NCI-H187 (cell line): ENCODE measurements around the gene GNPAT.
"Not testable (repeated sequence)": the region's sequence is repeated elsewhere in the genome, so short reads cannot be mapped to it uniquely, and the experiment has no call there.

ENCODE experiments used
- DNase-seq, 2 experiments: peaks; one replicate each; lab custom pipeline; 2025; lab: John Stamatoyannopoulos, UW

The GNPAT gene

DNA sequence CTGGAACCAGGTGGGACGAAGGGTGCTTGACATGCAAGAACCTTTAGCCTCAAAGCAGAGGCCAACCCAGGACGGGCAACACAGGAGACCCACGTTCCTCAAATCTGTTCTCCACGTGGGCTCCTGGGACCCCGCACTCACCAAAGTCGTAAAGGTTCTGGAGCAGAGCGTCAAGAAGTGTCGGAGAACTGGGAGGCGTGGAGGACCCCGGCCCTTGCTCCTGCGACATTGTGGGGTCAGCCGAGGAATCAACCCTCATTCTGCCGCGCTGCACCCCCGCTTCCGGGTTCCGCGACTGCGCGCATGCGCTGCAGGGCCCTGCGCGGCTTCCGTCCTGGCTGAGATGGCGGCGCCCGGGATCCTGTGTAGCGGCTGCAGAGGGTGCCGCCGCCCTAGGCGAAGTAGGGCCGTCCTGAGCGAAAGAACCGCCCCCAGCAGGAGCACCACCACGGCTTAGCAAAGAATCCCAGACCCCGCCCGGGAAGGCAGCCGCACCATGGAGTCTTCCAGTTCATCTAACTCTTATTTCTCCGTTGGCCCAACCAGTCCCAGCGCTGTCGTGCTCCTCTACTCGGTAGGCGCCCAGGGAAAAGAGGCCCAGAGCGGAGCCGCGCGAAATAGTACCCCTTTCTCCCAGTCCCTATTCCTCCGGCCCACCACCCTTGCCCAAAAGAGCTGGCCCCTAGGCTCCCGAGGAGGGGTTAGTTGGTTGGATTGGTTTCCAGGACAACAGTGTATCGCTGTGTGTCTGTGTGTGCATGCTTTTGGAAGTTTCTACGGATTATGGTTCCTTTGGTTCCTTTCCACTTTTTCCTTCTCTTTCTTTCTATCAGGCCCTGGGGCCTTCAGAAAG is at the start of gene GNPAT:
Gene GNPAT (plus strand): TSS at position 330 of the 853 bp plus-strand sequence. CDS start 167 bp downstream, at position 497.
- DNase-seq = peak; percentile 37 to 48

DNA sequence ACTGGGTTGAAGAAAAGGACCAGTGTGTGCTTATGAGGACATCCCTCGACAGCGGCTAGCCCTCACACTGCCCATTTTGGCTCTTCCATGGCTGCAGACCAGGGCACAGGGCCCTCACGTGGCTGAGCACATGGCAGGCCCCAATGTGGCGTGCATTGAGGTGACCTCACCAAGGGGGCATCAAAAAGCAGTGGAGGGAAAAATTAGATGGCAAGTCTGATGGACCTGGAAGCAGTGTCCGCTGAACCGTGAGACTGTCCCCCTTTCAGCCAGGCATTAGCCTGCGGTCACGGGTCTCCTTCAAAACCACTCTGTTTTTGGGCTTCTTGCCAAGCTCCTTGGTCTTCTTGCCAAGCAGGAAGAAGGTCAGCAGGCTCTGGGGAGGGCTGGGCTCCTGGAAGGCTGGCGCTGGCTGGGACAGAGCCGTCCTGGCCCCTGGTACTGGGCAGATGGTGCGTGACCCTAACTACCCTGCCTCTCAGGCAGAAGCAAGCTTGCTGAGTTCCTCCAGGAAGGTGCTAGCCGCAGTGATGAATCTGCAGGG is 48.3 kb upstream of the GNPAT start:
- no peak for DNase-seq

DNA sequence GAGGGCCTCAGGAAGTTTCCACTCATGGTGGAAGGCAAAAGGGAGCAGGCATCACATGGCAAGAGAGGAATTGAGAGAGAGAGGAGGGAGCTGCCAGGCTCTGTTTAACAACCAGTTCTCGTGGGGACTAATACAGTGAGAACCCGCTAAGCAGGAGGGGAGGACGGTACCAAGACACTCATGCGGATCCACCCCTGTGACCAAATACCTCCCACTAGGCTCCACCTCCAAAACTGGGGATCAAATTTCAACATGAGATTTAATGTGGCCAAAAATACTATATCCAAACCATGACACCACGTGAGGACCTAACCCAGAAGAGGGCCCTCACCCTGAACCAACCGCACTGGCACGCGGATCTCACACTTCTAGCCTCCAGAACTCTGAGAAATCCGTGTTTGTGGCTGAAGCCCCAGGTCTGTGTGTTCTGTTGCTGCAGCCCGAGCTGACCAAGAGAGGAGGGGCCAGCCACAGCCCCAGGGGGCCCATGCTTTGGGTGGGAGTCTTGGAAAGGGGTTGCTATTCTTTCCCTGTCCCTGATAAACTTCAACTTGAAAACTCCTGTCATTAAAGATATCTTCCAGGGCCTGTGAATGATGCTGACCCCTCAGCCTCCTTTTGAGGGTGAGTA is 47.2 kb upstream of the GNPAT start:
- DNase-seq = no peak

DNA sequence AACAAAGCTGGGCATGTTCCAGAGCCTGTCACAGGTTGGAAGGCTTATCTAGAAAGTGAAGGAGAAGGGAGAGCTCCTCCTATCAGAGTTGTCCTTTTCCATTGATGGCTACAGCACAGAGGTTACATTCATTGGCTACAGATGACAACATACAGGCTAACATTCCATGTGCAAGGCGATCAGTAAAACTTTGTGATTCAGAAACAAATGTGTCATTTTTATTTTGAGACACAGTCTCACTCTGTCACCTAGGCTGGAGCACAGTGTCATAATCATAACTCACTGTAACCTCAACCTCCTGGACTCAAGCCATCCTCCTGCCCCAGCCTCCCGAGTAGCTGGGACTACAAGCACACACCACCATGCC is 46.6 kb upstream of the GNPAT start:
- DNase-seq = no peak

DNA sequence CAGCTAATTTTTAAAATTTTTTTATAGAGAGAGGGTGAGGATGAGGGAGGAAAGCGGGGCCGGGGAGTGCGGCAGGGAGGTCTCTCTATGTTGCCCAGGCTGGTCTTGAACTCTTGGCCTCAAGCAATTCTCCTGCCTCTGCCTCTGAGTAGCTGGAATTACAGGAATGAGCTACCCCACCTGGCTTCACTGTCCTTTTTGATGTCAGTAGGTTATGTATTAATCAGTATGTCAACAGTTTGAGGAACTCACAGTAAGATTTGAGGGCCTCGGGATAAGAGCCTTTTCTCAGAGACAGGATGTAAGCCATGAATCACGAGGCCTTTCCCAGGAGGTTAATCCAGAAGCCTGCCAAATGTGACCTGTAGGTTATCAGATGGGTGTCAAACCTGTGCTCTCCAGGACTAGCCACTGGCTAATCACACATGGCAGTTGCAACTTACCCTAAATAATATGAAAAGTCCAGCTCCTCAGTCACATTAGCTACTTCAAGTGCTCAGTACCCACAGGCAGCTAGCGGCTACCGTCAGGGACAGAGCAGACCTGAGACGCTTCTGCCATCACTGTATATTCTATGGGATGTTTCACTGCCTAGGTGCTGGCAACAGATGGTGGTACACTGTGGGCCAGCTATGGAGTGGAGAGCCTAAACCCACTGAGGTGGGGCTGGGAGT is 46.0 kb upstream of the GNPAT start:
- DNase-seq = no peak

DNA sequence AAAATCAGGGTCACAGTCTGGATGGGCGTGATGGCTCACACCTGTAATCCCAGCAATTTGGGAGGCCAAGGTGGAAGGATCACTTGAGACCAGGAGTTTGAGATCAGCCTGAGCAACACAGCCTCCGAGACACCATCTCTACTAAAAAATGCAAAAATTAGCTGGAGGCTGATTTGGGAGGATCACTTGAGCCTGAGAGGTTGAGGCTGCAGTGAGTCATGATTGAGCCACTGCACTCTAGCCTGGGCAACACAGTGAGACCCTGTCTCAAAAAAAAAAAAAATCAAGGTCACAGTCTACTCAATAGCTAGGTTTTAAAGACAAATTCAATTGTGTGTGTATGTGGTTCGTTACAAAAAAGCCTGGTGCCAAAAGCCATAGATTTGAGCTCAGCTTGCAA is 44.7 kb upstream of the GNPAT start:
- no peak for DNase-seq

DNA sequence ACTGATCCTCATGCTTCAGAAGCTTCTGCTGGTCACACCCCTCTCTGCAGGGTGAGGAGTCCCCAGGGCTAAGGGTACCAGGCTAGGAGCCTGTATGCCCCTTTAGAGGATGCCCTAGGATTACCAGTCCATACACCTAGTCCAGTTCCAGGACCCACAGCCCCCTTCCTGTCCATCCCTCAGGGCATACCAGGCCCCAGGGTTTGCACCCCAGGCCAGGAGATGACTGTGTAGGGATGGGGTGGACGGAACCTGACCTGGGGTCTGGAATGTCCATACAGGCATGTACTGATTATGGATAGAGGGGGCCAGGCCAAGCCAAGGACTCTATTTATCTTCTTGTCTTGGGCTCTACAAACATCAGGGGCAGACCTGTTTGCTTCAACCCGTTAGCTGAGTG is 44.3 kb upstream of the GNPAT start:
- DNase-seq = no peak

DNA sequence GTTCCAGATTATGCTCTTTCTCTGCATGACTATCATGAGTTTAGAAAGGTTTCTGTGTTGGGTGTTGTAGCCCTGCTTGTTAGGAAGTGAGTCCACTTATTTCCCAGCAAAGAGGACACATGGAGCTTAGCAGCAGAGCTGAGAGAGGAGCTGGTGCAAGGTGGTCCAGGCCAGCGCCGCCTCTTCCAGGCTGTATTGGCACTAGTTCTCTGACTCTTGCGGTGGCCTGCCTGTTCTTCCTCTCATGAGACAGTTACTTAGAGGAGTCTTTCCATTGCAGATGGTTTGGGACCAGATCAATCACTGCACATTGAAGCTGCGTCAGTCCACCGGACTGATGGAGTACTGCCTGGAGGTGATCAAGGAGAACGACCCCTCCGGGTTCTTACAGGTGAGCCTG is 41.1 kb upstream of the GNPAT start:
- DNase-seq = no peak

DNA sequence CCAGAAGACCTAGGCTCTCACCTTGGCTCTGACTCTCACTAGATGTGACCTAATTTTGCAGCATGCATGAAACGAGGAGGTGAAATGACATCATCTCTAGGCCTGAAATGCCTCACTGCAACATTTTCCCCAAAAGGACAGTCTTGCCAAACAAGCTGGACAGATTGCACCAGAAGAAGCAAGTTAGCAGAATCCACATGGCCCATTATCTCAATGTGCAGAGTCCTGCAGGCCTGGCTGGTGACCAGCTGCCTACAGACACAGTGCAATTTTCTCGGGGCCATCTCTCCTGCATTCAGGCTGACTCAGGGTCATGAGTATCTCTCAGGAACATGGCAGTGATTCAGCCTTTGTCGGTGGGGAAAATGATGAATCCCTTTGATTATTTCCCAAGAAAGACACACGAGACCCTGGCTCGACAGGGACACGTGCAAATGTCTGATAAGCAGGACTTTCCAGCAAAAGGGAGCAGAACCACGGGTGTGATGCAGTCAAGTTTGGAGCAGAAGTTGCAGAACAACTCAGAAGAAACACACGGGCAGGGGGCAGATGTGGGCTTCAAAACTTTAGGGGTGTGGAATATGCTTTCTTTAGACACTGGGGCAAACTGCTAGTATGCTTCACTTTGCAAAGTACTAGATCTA is 40.5 kb upstream of the GNPAT start:
- no peak for DNase-seq

DNA sequence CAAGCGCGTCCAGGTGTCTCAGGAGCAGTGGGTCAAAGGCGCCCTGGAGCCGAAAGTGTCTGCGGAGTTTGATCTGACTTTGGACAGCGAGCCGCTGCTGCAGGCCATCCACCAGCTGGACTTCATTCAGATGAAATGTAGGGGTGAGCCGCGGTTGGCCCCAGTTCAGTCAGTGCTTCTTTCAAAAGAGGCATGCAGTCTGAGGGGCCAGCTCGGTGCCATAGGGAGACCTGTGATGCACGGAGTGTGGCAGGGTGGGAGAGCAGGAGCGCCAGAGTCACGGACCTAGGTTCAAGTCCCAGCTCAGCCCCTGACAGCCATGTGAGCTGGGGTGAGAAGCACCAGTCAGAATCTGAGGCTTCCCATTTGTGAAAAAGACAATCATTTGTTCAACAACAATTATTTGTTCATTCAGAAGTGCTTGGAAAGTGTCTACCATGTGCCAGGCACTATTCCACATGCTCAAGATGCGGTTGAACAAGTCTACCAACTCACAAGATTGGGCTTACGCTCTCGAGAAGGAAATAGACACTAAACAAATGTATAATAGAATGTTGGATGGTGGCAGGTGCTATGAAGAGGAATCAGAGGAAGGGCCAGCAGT is 39.5 kb upstream of the GNPAT start:
- no peak for DNase-seq

DNA sequence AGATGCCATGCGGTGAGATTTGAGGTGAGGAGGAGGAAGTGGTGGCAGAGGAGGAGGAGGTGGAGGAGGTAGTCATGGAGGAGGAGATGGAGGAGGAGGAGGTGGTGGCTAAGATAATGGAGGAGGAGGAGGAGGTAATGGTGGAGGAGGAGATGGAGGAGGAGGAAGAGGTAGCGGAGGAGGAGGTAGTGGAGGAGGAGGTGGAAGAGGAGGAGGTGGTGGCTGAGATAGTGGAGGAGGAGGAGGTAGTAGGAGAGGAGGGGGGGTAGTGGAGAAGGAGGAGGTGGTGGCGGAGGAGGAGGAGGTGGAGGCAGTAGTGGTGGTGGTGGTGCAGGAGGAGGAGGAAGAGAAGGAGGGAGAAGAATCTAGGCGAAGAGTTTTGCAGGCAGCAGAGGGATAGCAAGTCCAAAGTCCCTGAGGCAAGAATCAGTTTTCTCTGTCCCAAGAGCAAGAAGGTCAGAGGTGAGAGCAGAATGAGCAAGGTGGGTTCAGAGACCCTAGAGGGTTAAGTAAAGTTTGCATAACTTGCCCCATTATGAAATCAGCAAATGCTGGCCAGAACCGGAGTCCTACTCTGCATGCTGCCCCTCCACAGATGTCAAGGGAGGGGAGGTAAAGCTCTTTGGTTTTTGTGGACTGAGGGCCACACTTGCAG is 38.9 kb upstream of the GNPAT start:
- no peak for DNase-seq

DNA sequence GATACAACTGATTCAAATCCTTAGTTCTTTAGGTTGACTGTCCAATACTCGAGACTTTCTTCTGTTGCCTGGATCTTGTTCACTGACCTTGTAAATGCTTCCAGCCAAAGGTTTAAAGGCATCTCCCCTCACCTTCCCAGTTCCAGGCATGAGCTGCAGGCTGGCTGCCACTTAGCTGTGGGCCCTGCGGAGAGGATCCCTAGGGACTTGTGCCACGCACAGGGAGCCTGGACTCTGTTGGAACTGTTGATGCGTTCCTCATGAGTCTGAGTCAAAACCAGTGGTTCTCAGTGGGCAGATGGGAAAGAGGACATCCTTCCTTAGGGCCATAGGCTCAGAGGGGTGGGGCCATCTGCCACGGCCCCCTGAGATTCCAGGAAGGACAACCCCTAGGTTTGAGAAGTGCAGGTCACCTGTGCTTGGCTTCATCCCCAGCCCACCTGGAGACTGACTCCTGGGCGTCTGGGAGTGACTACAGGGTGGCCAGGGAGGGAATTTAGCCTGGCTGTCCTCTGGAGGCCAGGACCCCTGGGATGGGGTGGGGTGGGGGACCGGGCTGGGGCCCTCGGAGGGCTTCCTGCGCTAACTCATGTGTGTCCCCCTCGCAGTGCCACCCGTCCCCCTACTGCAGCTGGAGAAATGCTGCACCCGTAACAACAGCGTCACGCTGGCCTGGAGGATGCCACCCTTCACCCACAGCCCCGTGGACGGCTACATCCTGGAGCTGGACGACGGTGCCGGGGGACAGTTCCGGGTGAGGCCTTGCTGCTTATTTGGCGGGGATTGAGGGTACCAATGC is 37.6 kb upstream of the GNPAT start:
- no peak for DNase-seq

DNA sequence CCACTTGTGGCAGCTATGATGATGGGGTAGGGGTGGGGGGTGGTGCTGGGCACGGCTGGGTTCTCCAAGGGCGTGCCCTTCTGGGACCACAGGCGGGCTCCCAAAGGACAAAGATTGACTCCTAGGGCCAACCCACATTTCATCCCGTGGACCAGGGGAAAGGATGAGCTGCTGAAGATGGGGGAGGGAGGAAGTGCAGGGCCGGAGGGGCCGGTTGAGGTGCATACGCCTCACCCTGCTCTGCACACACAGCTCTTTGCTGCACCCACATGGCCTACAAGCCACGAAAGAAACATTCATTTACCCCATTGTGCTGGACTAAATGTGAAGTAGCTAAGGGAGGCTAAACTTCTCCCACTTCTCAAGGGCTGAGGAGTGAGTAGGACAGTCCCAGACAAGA is 34.2 kb upstream of the GNPAT start:
- DNase-seq = no peak

DNA sequence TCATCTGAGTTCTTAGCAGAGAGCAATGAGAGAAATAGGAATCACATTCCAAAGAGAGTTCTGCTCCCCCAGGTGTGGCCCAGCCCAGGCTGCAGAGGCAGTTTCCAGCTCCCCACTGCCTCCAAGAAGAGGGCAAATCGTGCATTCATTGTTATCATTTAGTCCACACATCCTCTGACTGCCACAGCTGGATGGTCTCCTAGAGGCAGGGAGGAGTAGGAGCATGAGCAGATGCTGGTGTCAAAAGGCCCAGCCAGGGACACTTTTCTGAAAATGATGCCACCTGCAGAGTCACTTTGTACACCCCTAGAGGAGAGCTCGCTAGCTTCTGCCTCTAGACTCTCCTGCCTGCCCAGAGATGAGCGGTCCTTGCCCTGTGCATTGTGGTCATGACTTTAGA is 33.6 kb upstream of the GNPAT start:
- no peak for DNase-seq

DNA sequence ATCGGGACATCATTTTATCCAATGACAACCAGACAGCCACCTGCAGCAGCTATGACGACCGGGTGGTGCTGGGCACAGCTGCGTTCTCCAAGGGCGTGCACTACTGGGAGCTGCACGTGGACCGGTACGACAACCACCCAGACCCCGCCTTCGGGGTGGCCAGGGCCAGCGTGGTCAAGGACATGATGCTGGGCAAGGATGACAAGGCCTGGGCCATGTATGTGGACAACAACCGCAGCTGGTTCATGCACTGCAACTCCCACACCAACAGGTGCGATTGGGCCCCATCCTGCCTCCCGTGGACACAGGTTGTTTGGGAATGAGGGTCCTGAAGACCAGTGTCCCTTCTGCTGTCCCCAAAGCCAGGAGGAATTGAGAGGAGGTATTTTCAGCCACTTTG is 32.0 kb upstream of the GNPAT start:
- no peak for DNase-seq

DNA sequence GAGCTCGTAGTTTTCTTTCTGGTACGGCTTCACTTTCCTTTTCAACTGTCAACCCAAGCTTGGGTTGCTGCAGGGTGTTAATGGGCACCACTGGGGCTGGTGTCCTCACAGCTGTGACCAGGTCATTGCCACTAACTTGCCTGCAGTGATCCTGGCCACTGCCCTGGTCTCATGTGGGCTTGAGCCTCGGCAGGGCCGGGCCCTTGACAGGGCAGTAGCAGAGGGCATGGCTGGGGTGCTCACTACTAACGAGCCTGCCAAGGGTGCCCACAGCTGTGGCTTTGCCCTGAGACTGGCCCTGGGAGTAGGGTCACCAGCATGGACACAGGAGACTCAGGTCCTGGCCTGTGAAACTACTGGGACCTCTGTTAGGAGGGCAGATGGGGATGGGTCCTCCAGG is 31.5 kb upstream of the GNPAT start:
- no peak for DNase-seq

DNA sequence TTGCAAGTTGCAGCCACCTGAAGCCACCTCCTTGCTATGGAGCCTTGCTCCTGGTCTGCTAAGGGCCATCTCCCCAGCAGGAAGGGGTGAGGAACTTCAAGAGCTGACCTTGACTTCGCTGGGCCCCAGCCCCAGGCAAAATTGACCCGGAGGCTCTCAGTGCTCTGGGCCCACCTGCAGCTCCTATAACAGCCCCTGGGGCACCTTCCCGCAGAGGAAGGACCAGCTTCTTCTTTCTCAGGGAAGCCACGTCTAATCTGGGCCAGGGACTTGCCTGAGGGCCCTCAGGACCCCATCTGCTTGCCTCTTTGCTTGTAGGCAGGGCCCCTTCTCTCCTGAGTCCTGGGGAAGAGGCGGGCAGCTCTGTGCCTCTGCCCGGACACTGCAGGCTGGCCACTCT is 30.9 kb upstream of the GNPAT start:
- DNase-seq = no peak

DNA sequence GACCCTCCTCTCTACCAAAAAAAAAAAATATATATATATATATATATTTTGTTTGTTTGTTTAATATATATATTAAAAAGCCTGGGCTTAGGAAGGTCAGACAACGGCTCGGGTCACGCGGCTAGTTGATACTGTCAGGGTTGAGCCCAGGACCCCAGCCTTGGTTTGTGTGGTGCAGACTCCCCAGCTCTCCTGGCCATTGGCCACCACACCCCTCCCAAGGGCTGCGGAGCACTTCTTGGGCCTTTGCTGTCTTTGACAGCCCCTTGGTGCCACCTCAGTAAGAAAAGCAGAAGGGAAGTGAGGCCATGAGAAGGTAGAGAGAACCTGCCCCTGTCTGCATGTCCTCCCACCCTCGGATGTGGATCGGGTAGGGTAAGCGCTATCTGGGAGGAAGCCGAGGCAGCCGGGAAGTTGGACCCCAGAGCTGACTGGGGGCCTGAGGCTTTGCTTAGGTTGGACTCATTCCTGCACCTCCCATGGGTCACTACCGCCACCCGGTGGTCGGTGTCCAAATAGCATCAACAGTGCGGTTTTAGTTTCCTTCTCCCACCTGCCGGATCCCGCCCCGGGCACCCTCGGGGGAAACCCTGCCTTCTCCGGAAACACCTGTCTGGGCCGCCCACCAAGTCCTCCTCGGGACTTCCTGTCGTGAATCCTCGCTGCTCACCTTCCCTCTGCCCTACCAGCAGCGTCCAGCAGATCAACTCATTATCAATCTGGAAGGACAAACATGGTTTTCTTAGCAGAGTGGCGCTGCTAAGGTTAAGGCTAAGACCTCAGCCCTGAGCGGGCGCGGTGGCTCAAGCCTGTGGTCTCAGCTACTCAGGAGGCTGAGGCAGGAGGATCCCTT is 29.8 kb upstream of the GNPAT start:
- DNase-seq = peak; percentile 56 to 60

DNA sequence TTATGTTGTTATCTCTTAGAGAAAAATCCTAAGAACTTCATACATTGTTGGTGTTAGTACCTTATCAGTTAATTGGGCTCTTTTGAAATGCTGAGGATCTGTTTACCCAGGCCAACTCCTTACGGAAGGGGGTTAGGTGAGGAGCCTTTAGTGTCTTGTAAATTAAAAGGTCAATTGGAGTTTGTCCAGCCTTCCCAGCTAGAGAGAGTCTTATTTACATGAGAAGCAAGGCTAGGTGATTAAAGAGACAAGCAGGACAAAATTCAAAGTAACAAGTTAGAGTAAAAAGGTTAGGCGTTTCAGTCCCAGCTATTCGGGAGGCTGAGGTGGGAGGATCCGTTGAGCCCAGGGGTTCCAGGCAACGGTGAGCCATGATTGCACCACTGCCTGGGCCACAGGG is 28.7 kb upstream of the GNPAT start:
- DNase-seq = not testable (repeated sequence)
